GM21381 (cell line): ENCODE measurements around the gene MTCL1.

ENCODE experiments used
- ATAC-seq: cut with Tn5 transposase; IDR thresholded peaks from one replicate; pipeline ENCODE4 v1.9.1; 2021; ENCODE audit warnings: mild to moderate bottlenecking, moderate library complexity; ENCODE audit not compliant: unreplicated experiment

The MTCL1 gene

DNA sequence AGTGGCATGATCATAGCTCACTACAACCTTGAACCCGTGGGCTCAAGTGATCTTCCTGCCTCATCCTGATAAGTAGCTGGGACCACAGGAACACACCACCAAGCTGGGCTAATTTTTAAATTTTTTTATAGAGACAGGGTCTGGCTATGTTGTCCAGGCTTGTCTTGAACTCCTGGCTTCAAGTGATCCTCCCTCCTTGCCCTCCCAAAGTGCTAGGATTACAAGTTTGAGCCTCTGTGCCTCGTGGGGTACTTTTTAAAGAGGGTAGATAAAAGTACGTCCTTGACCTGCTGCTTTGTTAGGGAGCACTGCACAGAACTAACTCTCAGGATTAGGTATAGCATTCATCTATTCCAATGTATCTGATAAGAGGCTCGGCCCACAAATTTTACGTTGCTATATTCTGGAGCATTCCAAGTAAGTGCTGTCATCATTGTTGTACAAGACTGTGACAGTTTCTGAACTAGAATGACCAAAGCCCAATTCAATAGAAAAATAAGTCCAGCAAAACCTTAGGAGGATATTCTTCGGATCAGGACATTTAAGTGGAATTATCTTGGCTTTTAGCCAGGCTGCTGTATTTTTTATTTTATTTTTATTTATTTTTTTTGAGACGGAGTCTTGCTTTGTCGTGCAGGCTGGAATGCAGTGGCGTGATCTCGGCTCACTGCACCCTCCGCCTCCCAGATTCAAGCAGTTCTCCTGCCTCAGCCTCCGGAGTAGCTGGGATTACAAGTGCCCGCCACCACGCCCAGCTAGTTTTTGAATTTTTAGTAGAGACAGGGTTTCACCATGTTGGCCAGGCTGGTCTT is 4.1 kb downstream of the MTCL1 start:
- ATAC-seq, result no peak

DNA sequence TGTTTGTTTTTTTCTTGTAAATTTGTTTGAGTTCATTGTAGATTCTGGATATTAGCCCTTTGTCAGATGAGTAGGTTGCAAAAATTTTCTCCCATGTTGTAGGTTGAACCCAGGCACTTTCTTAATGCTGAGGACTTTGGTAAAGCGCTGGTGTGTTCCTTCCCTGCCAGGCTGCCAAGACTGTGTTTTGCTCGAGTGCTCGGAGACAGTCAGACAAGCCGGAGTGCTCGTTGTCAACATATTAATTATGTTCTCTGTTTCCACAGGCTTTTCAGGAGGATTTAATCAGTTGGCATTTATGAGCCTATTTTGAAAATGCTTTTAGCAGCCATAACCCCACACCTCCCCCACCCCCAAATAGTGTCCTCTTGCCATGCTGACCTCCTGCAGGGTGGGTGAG is 6.4 kb downstream of the MTCL1 start:
- no peak for ATAC-seq

GRCh38 chr18:8713691-8714090 is 8.3 kb downstream of the MTCL1 start:
- ATAC-seq, result no peak

- ATAC-seq, result no peak
Measured at GRCh38 chr18:8715599-8715998, 10.2 kb downstream of the MTCL1 start.

DNA sequence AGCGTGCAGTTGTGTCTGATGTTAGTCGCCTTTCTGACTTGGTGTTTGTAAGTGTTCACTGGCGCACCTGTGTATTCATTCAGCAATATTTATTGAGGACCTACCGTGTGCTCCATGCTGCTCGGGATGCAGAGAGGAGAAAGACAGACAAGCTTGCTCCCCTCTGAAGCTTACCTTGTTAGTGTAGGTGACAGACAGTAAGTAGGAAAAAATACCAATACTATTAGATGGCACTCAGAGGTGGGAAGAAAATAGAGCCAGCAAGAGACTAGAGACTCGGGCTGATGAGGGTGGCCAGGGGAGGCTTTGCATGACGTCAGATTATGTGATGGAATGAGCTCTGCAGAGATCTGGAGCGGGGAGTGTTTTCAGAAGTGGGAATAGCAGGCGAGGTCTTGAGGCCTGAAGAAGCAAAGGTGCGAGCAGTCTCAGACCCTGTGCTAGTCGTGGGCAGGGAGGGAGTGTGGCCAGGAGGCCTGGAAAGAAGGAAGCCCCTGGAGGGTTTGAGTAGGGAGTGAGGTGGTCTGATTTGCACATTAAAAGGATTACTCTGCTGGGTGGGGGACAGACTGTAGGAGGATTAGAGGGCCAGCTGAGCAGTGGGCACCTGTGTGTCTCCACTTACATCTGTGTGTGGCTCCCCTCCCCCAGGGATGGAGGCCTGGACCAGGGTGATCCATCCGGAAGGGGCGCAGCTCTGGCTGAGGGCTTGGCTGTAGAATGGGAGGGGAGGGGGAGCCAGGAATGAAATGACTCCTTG is 11.8 kb downstream of the MTCL1 start:
- no peak for ATAC-seq

- ATAC-seq, result no peak
Measured at GRCh38 chr18:8718401-8718913, 13.1 kb downstream of the MTCL1 start.

- ATAC-seq, result no peak
Measured at GRCh38 chr18:8719192-8719591, 13.8 kb downstream of the MTCL1 start.

DNA sequence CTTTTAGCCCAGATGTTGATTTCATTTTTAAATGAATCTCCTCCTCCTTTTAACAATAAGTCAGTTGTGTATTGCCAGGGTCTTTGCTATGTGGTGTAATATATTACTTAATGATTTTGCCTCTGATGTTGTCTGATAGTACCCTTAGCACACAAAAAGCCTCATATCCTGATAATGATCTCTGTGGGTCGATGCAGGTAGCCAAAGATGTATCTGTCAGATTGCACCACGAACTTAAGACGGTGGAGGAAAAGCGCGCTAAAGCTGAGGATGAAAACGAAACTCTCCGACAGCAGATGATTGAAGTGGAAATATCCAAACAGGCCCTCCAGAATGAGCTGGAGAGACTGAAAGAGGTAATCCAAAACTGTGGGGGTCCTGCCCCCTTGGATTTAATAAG is 14.8 kb downstream of the MTCL1 start:
- no peak for ATAC-seq

DNA sequence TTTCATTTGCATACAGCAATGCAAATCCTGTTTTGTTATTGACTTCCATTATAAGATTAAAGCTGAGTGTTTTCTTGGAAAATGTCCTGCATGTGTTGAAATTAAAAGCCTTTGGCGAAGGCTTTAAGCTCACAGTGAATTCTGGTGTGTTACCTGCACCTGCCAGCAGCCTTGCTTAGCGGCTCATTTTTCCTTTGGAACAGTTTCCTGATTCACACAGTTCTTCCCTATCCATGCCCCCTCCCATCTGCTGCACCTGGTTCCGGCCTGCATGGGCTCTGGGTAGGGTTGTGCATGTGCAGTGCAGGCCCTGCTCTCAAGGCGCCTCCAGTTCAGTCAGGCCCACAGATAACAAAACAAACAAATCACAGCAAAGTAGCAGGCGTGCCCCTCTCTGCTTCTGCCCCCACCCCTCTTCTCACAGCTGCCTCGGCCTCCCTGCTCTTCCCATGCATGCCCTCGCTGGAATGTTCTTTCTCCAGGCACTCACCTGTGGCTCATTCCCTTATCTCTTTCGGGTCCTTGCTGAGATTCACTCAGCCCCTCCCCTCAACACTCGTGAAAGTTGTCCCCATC is 15.8 kb downstream of the MTCL1 start:
- ATAC-seq, result no peak

DNA sequence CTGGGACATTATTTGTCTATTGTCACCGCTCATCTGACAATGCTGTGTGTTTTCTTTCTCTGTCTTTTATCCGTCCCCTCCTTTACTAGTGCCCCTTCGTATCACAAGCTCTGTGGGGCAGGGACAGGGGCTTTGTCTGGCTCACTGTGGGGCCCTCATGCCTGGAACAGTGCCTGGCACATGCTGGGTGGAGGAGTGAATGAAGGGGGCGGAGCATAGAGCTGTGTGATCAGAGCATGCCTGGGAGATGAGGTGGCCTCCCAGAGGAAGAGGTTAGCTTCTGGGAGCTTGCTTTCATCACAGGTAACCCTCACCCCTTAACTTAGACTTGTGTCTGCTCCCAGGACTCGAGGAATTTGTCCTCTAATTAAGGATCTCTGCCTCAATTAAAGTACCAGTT is 16.4 kb downstream of the MTCL1 start:
- no peak for ATAC-seq

GRCh38 chr18:8722946-8723820 is 17.8 kb downstream of the MTCL1 start:
- no peak for ATAC-seq

GRCh38 chr18:8724452-8724851 is 19.1 kb downstream of the MTCL1 start:
- ATAC-seq, result no peak

GRCh38 chr18:8726281-8726680 is 20.9 kb downstream of the MTCL1 start:
- no peak for ATAC-seq

DNA sequence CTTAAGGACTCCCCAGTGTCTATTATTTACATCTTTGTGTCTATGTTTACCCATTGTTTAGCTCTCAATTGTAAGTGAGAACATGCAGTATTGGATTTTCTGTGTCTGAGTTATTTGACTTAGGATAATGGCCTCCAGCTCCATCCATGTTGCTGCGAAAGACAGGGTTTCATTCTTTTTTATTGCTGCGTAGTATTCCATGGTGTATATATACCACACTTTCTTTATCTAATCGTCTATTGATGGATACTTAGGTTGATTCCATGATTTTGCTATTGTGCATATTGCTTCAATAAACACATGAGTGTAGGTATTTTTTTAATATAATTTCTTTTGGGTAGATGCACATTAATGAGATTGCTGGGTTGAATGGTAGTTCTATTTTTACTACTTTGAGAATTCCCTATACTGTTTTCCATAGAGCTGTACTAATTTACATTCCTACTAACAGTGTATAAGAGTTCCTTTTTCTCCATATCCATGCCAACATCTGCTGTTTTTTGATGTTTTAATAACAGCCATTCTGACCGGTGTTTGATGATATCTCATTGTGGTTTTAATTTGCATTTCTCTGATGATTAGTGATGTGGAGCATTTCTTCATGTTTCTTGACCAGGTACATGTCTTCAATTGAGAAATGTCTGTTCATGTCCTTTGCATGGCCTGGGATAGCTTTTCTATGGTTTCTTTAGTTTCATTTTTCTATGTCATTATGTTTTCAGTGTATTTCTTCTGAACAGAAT is 21.8 kb downstream of the MTCL1 start:
- no peak for ATAC-seq

- ATAC-seq, result no peak
Measured at GRCh38 chr18:8730080-8730827, 24.9 kb downstream of the MTCL1 start.

- ATAC-seq, result no peak
Measured at GRCh38 chr18:8732442-8733360, 27.3 kb downstream of the MTCL1 start.

DNA sequence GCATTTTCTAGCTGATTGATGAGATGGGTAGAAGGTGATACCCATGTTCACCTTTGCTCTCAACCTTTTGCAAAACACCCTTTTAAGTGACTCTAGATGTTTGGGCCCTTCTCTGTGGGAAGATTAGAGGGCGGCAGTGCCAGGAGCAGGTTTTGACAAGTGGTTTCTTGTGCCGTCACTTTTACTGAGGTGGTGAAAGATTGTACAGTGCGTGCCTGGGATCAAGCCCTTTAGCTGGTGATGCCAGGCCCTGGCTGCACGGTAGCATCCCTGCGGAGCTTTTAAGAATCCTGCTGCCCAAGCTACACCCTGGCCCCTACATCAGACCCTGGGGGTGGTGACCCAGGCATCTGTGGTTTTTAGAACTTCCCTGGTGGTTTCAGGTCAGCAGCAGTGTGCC is 29.1 kb downstream of the MTCL1 start:
- no peak for ATAC-seq

- ATAC-seq, result no peak
Measured at GRCh38 chr18:8735274-8735673, 29.9 kb downstream of the MTCL1 start.
